Vagina (tissue), 2 donors: ENCODE data around the gene SYMPK.

Source experiments
- CTCF ChIP-seq, 3 experiments: fragments of 450-650 bp in 2 of 3; fragments of 200-600 bp in 1 of 3; sonication (generic) in 1 of 3; IDR thresholded peaks; one replicate each; pipeline ENCODE4 v1.5.1; 2017 to 2019; ENCODE audit warnings: antibody characterized with exemption in 3 of 3, mild to moderate bottlenecking in 2 of 3, moderate library complexity in 2 of 3
- POLR2AphosphoS5 ChIP-seq, 2 donors: sonication (generic); formaldehyde crosslinking; IDR thresholded peaks; one replicate each; pipeline ENCODE4 v1.9.0; 2017; ENCODE audit warnings: antibody characterized with exemption in 2 of 2, mild to moderate bottlenecking in 2 of 2, low read depth in 1 of 2; ENCODE audit not compliant: insufficient read depth in 1 of 2

GRCh38 chr19:45825263-45825605 lies 37.7 kb downstream of the SYMPK start:
- TF ChIP-seq CTCF (IDR thresholded peaks at IDR 0.05), result no peak
- no peak for TF ChIP-seq POLR2AphosphoS5 (IDR thresholded peaks at IDR 0.05; ENCODE audit: insufficient read depth in 1 of 2, low read depth in 1 of 2)
